GDM1 (cell line): ENCODE results near the gene NR3C1.

Source experiments
- DNase-seq: peaks from one replicate; lab custom pipeline; 2025; lab: John Stamatoyannopoulos, UW

NR3C1 gene

DNA sequence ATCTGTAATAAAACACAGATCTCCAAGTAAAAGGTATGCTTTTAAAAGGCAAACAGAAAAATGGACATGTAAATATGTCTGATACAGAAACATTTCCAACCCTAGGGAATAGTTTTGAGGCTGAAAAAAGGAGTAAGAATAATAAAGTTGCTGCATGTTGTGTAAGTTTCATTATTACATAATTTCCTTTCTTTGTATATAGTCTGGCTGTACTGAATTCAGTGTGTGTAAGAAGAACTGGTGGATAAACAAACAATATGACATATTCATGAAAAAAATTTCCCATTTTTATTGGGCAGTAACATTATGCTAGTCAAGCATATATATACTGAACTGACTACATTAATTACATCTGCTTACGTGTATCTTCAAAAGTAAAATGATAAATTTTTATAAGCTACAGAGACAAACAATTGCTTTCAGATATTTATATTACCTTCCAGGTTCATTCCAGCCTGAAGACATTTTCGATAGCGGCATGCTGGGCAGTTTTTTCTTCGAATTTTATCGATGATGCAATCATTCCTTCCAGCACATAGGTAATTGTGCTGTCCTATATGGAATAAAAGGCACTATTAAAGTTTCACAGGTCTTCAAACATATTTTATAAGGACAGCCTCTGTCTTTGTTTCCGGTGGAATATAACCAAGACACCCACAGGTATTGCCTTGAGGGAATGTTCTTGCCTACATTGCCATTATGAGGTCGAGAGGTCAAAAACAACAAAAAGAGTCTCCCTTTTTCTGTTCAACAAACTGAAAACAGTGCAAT lies 93.6 kb downstream of the NR3C1 start:
- DNase-seq, result no peak

- DNase-seq, result no peak
These were observed 94.8 kb downstream of the NR3C1 start for GRCh38 chr5:143308731-143309130.

- DNase-seq, result no peak
These were observed 97.4 kb downstream of the NR3C1 start for GRCh38 chr5:143306040-143306439.

- no peak for DNase-seq
These were observed 98.5 kb downstream of the NR3C1 start for GRCh38 chr5:143304836-143305475.

DNA sequence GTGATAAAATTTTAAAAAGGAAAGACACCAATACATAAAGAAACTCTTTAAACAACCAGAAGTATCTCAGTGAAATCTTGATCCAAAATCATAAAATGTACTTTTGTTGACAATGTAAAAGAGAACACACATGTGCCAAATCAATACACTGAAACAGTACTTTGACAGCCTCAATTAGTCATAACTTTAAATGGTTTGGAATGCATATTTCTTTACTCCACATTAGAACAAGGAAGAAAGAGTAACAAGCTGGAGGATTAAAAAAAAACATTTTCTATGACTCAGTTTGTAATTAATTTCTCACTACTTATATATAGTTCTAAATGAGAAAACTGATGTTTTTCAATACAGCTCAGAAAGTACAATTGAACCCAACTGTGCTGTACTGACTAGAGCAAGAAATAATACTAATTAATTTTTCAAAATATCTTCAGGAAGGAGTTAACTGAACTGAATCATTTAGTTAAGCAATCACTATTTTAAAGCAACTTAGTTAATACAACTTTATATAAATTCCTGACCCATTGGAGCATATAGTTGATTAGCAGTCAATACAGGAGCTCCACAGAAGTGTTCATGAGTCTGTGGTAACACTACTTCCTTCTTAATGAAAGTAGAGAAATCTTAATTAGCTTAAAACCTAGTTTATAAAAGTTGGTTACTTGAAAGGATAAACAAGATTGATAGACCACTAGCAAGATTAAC lies 101.0 kb downstream of the NR3C1 start:
- DNase-seq, result no peak

- no peak for DNase-seq
These were observed 105.7 kb downstream of the NR3C1 start for GRCh38 chr5:143297756-143298155.

DNA sequence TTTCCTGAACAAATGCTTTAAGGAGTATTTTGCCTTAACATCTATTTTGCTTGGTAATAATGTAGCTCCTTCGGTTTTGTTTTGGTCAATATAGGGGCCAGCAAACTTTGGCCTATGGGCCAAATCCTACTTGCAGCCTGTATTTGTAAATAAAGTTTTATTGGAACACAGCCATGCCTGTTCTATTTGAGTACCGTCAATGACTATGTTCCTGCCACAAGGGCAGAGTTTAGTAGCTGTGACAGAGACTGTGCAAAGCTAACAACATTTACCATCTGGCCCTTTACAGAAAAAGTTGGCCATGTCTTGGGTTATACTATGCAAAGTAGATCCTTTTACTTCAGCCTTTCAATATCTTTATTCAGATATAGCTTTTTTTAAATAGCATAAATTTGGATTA lies 113.4 kb downstream of the NR3C1 start:
- no peak for DNase-seq

DNA sequence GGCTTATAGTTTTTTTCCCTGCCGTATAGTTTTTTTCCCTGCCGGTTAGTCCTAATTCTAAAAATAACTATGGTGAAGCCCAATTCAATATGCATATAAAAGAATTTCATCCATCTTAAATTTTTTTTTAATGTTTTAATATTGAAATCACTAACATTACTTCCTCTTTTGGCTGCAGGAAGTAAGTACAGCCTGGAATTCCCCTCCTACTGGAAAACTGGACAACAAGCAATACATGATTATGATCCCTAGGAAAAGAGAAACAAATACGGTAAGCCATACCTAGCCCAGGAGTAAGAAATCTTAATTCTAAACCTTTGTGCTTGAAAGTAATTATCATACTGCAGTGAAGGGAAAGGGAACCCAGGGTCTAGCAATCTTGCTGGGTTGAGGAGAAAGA lies 119.0 kb downstream of the NR3C1 start:
- no peak for DNase-seq

- no peak for DNase-seq
These were observed 119.5 kb downstream of the NR3C1 start for GRCh38 chr5:143284002-143284401.

- no peak for DNase-seq
These were observed 122.3 kb downstream of the NR3C1 start for GRCh38 chr5:143281226-143281625.

- DNase-seq, result no peak
These were observed 123.8 kb downstream of the NR3C1 start for GRCh38 chr5:143279698-143280097.

- no peak for DNase-seq
These were observed 126.0 kb downstream of the NR3C1 start for GRCh38 chr5:143277536-143277935.

DNA sequence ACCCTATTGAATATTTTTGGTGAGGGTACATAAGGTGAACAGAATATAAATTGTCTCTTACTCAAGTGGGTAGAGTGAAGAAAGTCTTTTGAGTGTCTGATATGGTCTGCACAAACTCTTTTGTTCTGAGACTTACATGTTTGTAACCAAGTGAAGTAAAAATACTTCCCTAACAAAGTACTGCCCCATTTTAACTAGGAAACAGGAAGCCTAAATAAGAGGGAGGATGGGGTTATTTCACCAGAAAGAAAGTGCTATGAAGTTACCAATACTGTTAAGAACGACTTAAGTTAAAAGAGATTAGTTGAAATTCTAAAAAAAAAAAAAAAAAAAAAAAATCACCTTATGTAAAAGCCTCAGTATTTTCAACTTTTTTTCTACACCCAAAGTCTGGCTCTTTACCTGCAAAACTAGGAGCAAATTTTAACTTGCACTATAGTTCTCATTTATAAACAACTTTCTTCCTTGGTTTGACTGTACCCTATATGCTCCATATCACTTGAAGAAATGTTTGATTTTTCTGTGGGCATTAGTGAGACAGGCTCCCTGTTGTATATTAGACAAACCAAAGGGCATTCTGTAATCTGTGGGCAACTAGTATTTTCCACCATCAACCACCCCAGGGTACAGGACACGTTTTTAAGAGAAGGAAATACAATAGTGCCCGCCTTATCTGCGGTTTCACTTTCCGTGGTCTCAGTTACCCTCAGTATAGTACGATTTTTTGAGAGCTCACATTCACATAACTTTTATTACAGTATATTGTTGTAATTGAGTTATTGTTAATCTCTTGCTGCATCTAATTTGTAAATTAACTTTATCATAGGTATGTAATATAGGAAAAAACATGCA lies 127.7 kb downstream of the NR3C1 start:
- DNase-seq, result no peak

GRCh38 chr5:143274952-143275351 lies 128.5 kb downstream of the NR3C1 start:
- no peak for DNase-seq

DNA sequence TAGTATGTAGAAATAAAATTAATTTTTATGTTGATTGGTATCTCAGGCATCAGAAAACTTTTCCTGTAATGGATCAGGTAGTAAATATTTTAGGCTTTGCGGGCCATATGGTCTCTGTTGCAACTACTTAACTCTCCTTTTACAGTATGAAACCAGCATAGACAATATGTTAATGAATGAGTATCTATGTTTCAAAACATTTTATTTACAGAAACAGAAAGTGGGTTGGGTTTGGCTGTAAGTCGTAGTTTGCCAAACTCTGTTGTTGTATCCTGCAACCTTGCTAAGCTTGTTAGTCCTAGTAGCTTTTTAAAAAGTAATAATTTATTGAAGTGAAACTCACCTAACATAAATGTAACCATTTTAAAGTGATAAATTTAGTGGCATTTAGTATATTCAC lies 132.1 kb downstream of the NR3C1 start:
- no peak for DNase-seq

- no peak for DNase-seq
These were observed 135.1 kb downstream of the NR3C1 start for GRCh38 chr5:143268388-143268787.

- no peak for DNase-seq
These were observed 136.3 kb downstream of the NR3C1 start for GRCh38 chr5:143267186-143267585.

DNA sequence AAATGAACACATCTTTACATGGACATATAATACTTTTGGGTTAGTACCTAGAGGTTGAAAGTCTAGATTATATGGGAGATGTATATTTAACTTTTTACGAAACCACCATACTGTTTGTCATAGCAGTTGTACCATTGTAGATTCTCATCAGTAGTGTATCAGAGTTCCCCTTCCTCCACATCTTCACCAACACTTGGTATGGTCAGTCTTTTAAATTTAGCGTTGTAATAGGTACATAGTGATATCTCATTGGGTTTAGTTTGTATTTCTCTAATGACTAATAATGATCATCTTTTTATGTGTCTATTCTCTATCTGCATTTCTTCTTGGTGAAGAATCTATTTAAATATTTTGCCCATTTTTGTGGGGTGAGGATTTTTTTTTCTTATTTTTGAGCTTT lies 137.5 kb downstream of the NR3C1 start:
- no peak for DNase-seq

- no peak for DNase-seq
These were observed 140.1 kb downstream of the NR3C1 start for GRCh38 chr5:143263272-143263810.

- DNase-seq, result no peak
These were observed 140.9 kb downstream of the NR3C1 start for GRCh38 chr5:143262393-143263174.

- no peak for DNase-seq
These were observed 141.6 kb downstream of the NR3C1 start for GRCh38 chr5:143261748-143262392.
